Measurements from ENCODE around the gene TTLL6.

Gene TTLL6

GRCh38 chr17:48738803-48739526, 78.1 kb downstream of the TTLL6 start:
- DNase-seq (ENCODE audit: low read depth, low spot score) = no peak

- no peak for DNase-seq (ENCODE audit: low read depth, low spot score)
These were observed 78.6 kb downstream of the TTLL6 start for GRCh38 chr17:48738424-48738802.

- no peak for DNase-seq (ENCODE audit: low read depth, low spot score)
These were observed 79.5 kb downstream of the TTLL6 start for GRCh38 chr17:48737330-48738043.

- DNase-seq (ENCODE audit: low read depth, low spot score) = no peak
These were observed 82.0 kb downstream of the TTLL6 start for GRCh38 chr17:48735062-48735351.

- DNase-seq (ENCODE audit: low read depth, low spot score) = no peak
These were observed 82.5 kb downstream of the TTLL6 start for GRCh38 chr17:48734333-48735061.

GRCh38 chr17:48733632-48734328, 83.2 kb downstream of the TTLL6 start:
- no peak for DNase-seq (ENCODE audit: low read depth, low spot score)

- no peak for DNase-seq (ENCODE audit: low read depth, low spot score)
These were observed 84.1 kb downstream of the TTLL6 start for GRCh38 chr17:48732688-48733629.

- DNase-seq (ENCODE audit: low read depth, low spot score) = no peak
These were observed 85.7 kb downstream of the TTLL6 start for GRCh38 chr17:48731355-48731754.

- DNase-seq (ENCODE audit: low read depth, low spot score) = no peak
These were observed 86.8 kb downstream of the TTLL6 start for GRCh38 chr17:48730240-48730550.

GRCh38 chr17:48729335-48730239, 87.4 kb downstream of the TTLL6 start:
- no peak for DNase-seq (ENCODE audit: low read depth, low spot score)

GRCh38 chr17:48728232-48729231, 88.5 kb downstream of the TTLL6 start, which contains the start of gene HOXB13:
TSS of gene HOXB13 (minus strand) at chr17:48728750. CDS start at chr17:48728593, 157 bp downstream.
- no peak for DNase-seq (ENCODE audit: low read depth, low spot score)

- DNase-seq (ENCODE audit: low read depth, low spot score) = no peak
These were observed 89.4 kb downstream of the TTLL6 start for GRCh38 chr17:48727415-48728175.

- DNase-seq (ENCODE audit: low read depth, low spot score) = no peak
These were observed 90.1 kb downstream of the TTLL6 start for GRCh38 chr17:48726916-48727286.

- DNase-seq (ENCODE audit: low read depth, low spot score) = no peak
These were observed 90.7 kb downstream of the TTLL6 start for GRCh38 chr17:48726114-48726915.

GRCh38 chr17:48725288-48726064, 91.6 kb downstream of the TTLL6 start:
- DNase-seq (ENCODE audit: low read depth, low spot score) = no peak

- no peak for DNase-seq (ENCODE audit: low read depth, low spot score)
These were observed 92.1 kb downstream of the TTLL6 start for GRCh38 chr17:48725004-48725287.

Data from brain pericyte (primary cell).